ENCODE data around the gene FNDC3B. TPM values are rescaled to one million over a fixed set of nuclear protein-coding genes. Genes with fewer than 3 reads are reported as not detected.

FNDC3B gene
- total and polyA plus RNA-seq, 9 of the 15 experiments (the other 6 are each of a cell fraction or from before 2014, with no cell fraction given): 7.0 to 35.8 (median 16.2) TPM

- TF ChIP-seq CTCFL (IDR thresholded peaks at IDR 0.05; ENCODE audit: borderline replicate concordance, insufficient read depth, low read depth, low read length, poor library complexity, severe bottlenecking) (no peak), EP300 (IDR thresholded peaks at IDR 0.05; ENCODE audit: low read length) (no peak), ESRRA (IDR thresholded peaks at IDR 0.05; ENCODE audit: borderline replicate concordance, low read depth) (no peak), JUN (IDR thresholded peaks at IDR 0.05; ENCODE audit: borderline replicate concordance, low read depth, low read length) (no peak), JUN (CRISPR knock-in tag; IDR thresholded peaks at IDR 0.05; ENCODE audit: borderline replicate concordance) (no peak), RBM15 (IDR thresholded peaks at IDR 0.05; ENCODE audit: insufficient read depth, low read length) (no peak), KAT2B (IDR thresholded peaks at IDR 0.05; ENCODE audit: low read depth, low read length) (no peak), HCFC1 (IDR thresholded peaks at IDR 0.05; ENCODE audit: low read depth, low read length) (no peak)
- TF ChIP-seq, protein P1, sequence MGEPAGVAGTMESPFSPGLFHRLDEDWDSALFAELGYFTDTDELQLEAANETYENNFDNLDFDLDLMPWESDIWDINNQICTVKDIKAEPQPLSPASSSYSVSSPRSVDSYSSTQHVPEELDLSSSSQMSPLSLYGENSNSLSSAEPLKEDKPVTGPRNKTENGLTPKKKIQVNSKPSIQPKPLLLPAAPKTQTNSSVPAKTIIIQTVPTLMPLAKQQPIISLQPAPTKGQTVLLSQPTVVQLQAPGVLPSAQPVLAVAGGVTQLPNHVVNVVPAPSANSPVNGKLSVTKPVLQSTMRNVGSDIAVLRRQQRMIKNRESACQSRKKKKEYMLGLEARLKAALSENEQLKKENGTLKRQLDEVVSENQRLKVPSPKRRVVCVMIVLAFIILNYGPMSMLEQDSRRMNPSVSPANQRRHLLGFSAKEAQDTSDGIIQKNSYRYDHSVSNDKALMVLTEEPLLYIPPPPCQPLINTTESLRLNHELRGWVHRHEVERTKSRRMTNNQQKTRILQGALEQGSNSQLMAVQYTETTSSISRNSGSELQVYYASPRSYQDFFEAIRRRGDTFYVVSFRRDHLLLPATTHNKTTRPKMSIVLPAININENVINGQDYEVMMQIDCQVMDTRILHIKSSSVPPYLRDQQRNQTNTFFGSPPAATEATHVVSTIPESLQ (CRISPR knock-in tag; IDR thresholded peaks at IDR 0.05): no peak
- TF ChIP-seq, protein P2, sequence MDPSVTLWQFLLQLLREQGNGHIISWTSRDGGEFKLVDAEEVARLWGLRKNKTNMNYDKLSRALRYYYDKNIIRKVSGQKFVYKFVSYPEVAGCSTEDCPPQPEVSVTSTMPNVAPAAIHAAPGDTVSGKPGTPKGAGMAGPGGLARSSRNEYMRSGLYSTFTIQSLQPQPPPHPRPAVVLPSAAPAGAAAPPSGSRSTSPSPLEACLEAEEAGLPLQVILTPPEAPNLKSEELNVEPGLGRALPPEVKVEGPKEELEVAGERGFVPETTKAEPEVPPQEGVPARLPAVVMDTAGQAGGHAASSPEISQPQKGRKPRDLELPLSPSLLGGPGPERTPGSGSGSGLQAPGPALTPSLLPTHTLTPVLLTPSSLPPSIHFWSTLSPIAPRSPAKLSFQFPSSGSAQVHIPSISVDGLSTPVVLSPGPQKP (CRISPR knock-in tag; IDR thresholded peaks at IDR 0.05): no peak
Observed at GRCh38 chr3:172247525-172248274, 208.3 kb downstream of the FNDC3B start (continued).
